ENCODE measurements around the gene ESYT2. TPM values are rescaled to one million over a fixed set of nuclear protein-coding genes. Genes with fewer than 3 reads are reported as not detected.

The ESYT2 gene
- total RNA-seq, 1 experiment from 2014 or later: 39.0 TPM

DNA sequence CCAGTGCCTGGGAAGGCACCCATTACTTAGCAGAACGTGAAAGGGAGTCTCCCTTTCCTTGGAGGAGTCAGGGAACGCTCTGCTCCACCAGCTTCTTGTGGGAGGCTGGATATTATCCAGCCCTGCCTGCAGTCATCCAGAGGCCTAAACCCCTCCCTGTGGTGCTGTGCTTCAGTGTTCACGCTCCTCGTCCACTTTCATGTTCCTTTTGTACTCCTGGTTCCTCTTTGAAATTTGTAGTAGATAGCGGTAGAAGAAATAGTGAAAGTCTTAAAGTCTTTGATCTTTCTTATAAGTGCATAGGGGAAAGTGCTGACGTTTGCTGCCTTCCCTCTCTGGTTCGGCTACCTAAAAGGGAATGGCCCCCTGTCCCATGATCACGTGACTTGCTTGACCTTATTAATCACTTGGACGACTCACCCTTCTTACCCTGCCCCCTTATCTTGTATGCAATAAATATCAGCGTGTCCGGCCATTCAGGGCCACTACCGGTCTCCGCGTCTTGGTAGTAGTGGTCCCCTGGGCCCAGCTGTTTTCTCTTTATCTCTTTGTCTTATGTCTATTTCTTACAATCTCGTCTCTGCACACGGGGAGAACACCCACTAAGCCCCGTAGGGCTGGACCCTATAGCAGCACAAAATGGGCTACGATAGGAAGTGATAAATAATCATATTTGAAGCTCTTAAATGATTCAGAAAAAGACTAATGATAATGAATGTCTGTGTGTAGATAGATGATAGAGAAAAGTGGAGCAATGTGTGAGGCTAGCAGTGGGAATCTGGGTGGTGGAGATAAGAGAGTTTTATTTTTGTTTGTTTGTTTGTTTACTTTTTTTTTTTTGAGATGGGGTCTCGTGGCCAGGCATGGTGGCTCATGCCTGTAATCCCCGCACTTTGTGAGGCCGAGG, 5.8 kb upstream of the ESYT2 start:
- H2BK120ac ChIP-seq (ENCODE audit: low read depth, low read length, poor library complexity, severe bottlenecking): no peak overlapping the region
- peaks cover 1% of the 10 kb centered on the region for H3K23me2 ChIP-seq (ENCODE audit: insufficient read length, low read depth, low read length, poor library complexity, severe bottlenecking)
- no peak overlapping the region for H3K14ac ChIP-seq (ENCODE audit: insufficient read depth, low read length)
- no peak for DNase-seq
- no peak overlapping the region for H2BK12ac ChIP-seq (ENCODE audit: insufficient read length, low read depth, low read length)
- no peak overlapping the region for H3K56ac ChIP-seq (ENCODE audit: insufficient read length, low read depth, low read length)
- no peak overlapping the region for H4K91ac ChIP-seq (ENCODE audit: insufficient read length, low read depth, low read length)
- H3K9ac ChIP-seq (ENCODE audit: extremely low read depth, insufficient read length, low read length): no peak overlapping the region
- no peak overlapping the region for H2BK5ac ChIP-seq (ENCODE audit: insufficient read length, low read length)
- H3K4me1 Mint-ChIP-seq: peaks cover 30 to 34% of the 10 kb centered on the region in 2 experiments
- H3K36me3 Mint-ChIP-seq (ENCODE audit: insufficient read depth in 1 of 3, low read depth in 3 of 3): peaks cover 0 to 6% (median 2%) of the 10 kb centered on the region in 3 experiments; a peak in 3 of 7 replicates
- H3K23ac ChIP-seq (ENCODE audit: insufficient read length, low read depth, low read length): no peak overlapping the region
- H2AFZ ChIP-seq (ENCODE audit: low read length): no peak overlapping the region
- no peak overlapping the region for H2BK15ac ChIP-seq (ENCODE audit: low read depth, low read length)
- H3K18ac ChIP-seq (ENCODE audit: insufficient read length, low read depth, low read length): no peak overlapping the region
- H3T11ph ChIP-seq (ENCODE audit: low read length): no peak overlapping the region
- H3K9me3 ChIP-seq (ENCODE audit: control insufficient read depth, low read depth, low read length): no peaks in the 10 kb centered on the region
- H3K27ac ChIP-seq (ENCODE audit: insufficient read length, low read depth, low read length): no peak overlapping the region
- no peaks in the 10 kb centered on the region for H3K79me2 ChIP-seq (ENCODE audit: insufficient read depth, low read length)
- H4K8ac ChIP-seq (replicated peaks; ENCODE audit: insufficient read length, low read depth, low read length): no peak overlapping the region
- no peak overlapping the region for H3K4me3 Mint-ChIP-seq
- no peaks in the 10 kb centered on the region for H4K20me1 ChIP-seq (ENCODE audit: control insufficient read depth, insufficient read depth, insufficient read length)
- no CpG with 5 or more reads among the region's 21 CpGs for WGBS (ENCODE audit: extremely low coverage, insufficient read length, low lambda C conversion rate)
- no peak overlapping the region for H2AK5ac ChIP-seq (ENCODE audit: insufficient read length, low read length)
- peaks cover 7% of the 10 kb centered on the region; the same call in 1 of the 2 replicates for H3K4me1 ChIP-seq (ENCODE audit: insufficient read depth, low read length)
- no peaks in the 10 kb centered on the region for H3K79me1 ChIP-seq (ENCODE audit: insufficient read depth, low read depth, low read length, poor library complexity, severe bottlenecking)
- no peaks in the 10 kb centered on the region; a peak in 2 of 5 replicates for H3K9me3 Mint-ChIP-seq
- no peak overlapping the region for H4K5ac ChIP-seq (ENCODE audit: insufficient read length, low read depth, low read length)
- H3K4ac ChIP-seq (ENCODE audit: low read depth, low read length): no peak overlapping the region
- no peaks in the 10 kb centered on the region for H3K27me3 ChIP-seq (ENCODE audit: insufficient read depth, low read length)
- H2BK20ac ChIP-seq (ENCODE audit: low read depth, low read length, poor library complexity, severe bottlenecking): no peak overlapping the region
- TF ChIP-seq, protein P1, sequence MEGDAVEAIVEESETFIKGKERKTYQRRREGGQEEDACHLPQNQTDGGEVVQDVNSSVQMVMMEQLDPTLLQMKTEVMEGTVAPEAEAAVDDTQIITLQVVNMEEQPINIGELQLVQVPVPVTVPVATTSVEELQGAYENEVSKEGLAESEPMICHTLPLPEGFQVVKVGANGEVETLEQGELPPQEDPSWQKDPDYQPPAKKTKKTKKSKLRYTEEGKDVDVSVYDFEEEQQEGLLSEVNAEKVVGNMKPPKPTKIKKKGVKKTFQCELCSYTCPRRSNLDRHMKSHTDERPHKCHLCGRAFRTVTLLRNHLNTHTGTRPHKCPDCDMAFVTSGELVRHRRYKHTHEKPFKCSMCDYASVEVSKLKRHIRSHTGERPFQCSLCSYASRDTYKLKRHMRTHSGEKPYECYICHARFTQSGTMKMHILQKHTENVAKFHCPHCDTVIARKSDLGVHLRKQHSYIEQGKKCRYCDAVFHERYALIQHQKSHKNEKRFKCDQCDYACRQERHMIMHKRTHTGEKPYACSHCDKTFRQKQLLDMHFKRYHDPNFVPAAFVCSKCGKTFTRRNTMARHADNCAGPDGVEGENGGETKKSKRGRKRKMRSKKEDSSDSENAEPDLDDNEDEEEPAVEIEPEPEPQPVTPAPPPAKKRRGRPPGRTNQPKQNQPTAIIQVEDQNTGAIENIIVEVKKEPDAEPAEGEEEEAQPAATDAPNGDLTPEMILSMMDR (conservative IDR thresholded peaks at IDR 0.05): no peak
- H3K27me3 Mint-ChIP-seq (ENCODE audit: low read depth): peaks cover 12% of the 10 kb centered on the region
- H3K27ac Mint-ChIP-seq: no peak overlapping the region
- no peak overlapping the region for H3K4me2 ChIP-seq (ENCODE audit: insufficient read depth, insufficient read length, low read length)
